ENCODE data around the gene SMU1.

SMU1 gene

DNA sequence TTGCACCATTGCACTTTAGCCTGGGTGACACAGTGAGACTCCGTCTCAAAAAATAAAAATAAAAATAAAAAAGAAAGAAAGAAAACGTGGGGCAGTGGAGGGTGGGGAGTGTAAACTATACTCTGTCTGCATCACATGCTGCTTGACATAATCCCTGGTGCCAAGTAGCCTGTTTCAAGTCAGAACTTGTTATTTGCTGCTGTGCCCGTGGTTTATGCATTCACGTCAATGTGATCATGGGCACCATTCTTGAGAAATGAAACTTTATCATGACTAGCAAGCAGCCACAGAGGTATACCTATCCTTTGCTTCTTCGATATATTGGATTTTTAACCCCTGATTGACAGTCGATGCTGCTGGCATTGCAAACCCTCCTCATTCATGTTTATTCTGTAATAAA lies 4.1 kb upstream of the SMU1 start:
- no peak overlapping the region for H3K27ac ChIP-seq (ENCODE audit: low read length)
- peaks cover 1% of the 10 kb centered on the region for H3K4me1 ChIP-seq (ENCODE audit: control insufficient read depth, low read depth, low read length)
- H3K36me3 ChIP-seq (ENCODE audit: control insufficient read depth, low read depth, low read length), result no peaks in the 10 kb centered on the region
- H3K9me3 ChIP-seq (ENCODE audit: control insufficient read depth, low read depth, low read length), result no peaks in the 10 kb centered on the region
- peak overlapping the region; percentile 34 for H3K4me3 ChIP-seq (ENCODE audit: low read length)
- H3K27me3 ChIP-seq (ENCODE audit: control insufficient read depth, insufficient read depth, low read length), result no peaks in the 10 kb centered on the region
- peak overlapping the region; percentile 43 for H3K9ac ChIP-seq (ENCODE audit: low read length)

DNA sequence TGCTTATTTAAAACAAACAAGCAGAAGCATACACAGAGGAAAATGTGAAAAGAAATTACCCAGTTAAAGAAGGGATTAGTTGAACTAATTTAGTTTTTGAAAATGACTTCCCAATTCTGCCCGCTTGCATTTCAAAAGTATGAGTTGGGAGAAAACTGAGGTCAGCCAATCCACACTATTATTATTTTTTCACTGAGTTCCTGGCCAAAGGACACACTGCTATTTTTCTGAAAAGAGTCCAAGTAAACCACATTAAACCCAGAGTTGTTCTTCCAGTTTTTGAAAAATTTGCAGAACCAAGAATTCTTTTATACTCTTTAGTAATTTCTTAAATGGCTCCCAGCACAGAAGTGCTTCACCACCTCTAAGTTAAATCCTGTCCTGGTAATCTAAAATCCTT lies 7.5 kb downstream of the SMU1 start:
- Histone ChIP-seq H3K4me1 (ENCODE audit: control insufficient read depth, low read depth, low read length) (no peaks in the 10 kb centered on the region), H3K36me3 (ENCODE audit: control insufficient read depth, low read depth, low read length) (peaks cover 60% of the 10 kb centered on the region), H3K27me3 (ENCODE audit: control insufficient read depth, insufficient read depth, low read length) (no peaks in the 10 kb centered on the region), H3K4me3 (ENCODE audit: low read length) (no peak overlapping the region), H3K9ac (ENCODE audit: low read length) (no peak overlapping the region), H3K27ac (ENCODE audit: low read length) (no peak overlapping the region), H3K9me3 (ENCODE audit: control insufficient read depth, low read depth, low read length) (no peaks in the 10 kb centered on the region)

DNA sequence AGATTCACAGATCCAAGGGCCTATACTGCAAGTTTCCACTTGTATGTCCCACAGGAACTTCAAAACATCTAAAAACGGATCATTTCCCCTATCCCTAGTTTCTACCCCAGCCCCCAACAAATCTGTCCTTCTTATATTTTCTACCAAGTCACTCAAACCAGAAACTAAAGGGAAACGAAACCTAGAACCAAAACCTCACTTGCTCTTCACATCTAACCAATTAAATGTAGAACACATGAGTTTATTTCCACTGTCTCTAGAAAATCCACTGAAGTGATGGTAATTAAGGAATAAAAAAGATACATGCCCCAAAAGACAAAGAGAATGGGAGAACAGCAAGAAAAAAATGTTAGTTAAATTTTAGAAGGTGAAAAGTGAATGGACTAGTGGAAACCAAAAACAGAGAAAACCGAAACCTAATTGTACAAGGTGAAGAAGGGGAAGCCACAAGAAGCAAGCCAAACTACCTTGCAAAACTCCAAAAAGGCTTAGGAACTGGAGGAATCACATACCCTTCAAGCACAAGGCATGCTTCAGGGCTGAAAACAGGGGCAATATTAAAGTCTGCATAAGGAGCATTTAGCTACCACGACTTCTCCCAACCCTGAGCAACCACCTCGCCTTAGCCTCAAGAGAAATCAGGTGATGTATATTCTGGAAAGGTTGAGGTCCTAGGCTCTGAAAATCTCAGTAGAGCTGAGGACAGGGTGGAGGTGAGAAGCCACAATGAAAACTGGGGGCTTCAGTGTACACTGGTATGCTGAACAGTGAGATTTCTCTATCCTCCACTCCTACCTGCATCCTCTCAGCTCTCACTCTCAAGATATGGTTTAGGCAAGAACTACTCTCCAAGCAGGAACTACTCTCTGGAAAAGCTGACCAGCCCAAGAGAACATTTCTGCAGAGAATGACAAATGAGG lies 11.1 kb downstream of the SMU1 start:
- Histone ChIP-seq H3K4me1 (ENCODE audit: control insufficient read depth, low read depth, low read length) (no peaks in the 10 kb centered on the region), H3K27ac (ENCODE audit: low read length) (no peak overlapping the region), H3K9ac (ENCODE audit: low read length) (no peak overlapping the region), H3K27me3 (ENCODE audit: control insufficient read depth, insufficient read depth, low read length) (no peaks in the 10 kb centered on the region), H3K4me3 (ENCODE audit: low read length) (no peak overlapping the region), H3K36me3 (ENCODE audit: control insufficient read depth, low read depth, low read length) (peaks cover 57% of the 10 kb centered on the region), H3K9me3 (ENCODE audit: control insufficient read depth, low read depth, low read length) (no peaks in the 10 kb centered on the region)

DNA sequence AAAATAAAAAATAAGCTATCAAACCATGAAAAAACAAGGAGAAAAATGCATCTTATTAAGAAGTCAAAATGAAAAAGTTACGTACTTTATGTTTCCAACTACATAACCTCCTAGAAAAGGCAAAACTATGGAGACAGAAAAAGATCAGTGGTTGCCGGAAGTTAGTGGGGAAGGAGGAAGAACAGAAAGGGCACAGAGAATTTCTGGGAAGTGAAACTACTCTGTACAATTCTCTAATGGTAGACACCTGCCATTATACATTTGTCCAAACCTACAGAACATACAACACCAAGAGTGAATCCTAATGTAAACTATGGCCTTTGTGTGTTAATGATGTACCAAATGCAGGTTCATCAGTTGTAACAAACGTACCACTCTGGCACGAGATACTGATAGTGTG lies 25.3 kb downstream of the SMU1 start:
- no peak overlapping the region for H3K4me3 ChIP-seq (ENCODE audit: low read length)
- peaks cover 72% of the 10 kb centered on the region for H3K36me3 ChIP-seq (ENCODE audit: control insufficient read depth, low read depth, low read length)
- H3K4me1 ChIP-seq (ENCODE audit: control insufficient read depth, low read depth, low read length), result no peaks in the 10 kb centered on the region
- H3K9ac ChIP-seq (ENCODE audit: low read length), result no peak overlapping the region
- no peaks in the 10 kb centered on the region for H3K9me3 ChIP-seq (ENCODE audit: control insufficient read depth, low read depth, low read length)
- no peaks in the 10 kb centered on the region for H3K27me3 ChIP-seq (ENCODE audit: control insufficient read depth, insufficient read depth, low read length)
- no peak overlapping the region for H3K27ac ChIP-seq (ENCODE audit: low read length)

DNA sequence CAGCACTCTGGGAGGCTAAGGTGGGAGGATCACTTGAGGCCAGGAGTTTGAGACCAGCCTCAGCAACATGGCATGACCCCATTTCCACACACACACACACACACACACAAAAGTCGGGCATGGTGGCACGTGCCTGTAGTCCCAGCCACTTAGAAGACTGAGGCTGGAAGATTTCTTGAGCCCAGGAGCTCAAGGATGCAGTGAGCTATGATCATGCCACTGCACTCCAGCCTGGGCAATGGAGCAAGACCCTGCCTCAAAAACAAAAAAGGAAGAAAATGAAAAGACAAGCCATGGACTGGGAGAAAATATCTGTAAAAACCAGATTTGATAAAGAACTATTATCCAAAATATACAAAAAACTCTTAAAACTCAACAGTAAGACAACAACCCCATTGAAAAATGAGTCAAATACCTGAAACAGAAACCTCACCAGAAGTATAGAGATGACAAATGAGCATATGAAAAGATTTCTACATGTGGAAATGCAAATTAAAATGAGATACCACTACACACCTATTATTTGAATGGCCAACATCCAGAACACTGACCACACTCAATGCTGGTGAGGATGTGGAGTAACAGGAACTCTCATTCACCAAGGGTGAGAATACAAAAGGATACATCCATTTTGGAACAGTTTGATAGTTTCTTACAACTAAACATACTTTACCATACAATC lies 26.7 kb downstream of the SMU1 start:
- Histone ChIP-seq H3K36me3 (ENCODE audit: control insufficient read depth, low read depth, low read length) (peaks cover 65% of the 10 kb centered on the region), H3K9ac (ENCODE audit: low read length) (no peak overlapping the region), H3K4me1 (ENCODE audit: control insufficient read depth, low read depth, low read length) (peaks cover 2% of the 10 kb centered on the region), H3K4me3 (ENCODE audit: low read length) (no peak overlapping the region), H3K27me3 (ENCODE audit: control insufficient read depth, insufficient read depth, low read length) (no peaks in the 10 kb centered on the region), H3K9me3 (ENCODE audit: control insufficient read depth, low read depth, low read length) (no peaks in the 10 kb centered on the region), H3K27ac (ENCODE audit: low read length) (no peak overlapping the region)

DNA sequence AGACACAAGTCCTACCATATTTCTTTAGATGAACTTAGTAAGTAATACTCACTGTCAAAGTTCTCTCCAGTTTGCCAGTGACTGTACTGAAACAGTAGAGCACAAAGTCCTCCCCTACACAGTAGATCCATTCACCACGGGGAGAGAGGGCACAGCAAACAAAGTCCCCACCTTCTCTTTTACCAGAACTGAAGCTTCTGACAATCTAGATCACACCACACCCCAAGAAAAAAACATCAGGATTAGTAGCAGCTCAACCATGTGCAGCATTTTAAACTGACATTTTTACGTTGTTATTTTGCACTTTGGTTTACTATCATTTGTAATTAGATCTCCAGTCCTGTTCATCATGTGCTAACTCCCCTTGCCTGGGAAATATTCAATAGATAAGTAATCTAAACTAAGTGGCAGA lies 28.4 kb downstream of the SMU1 start:
- Histone ChIP-seq H3K9ac (ENCODE audit: low read length) (no peak overlapping the region), H3K27ac (ENCODE audit: low read length) (no peak overlapping the region), H3K4me1 (ENCODE audit: control insufficient read depth, low read depth, low read length) (peaks cover 11% of the 10 kb centered on the region), H3K36me3 (ENCODE audit: control insufficient read depth, low read depth, low read length) (peaks cover 50% of the 10 kb centered on the region), H3K4me3 (ENCODE audit: low read length) (no peak overlapping the region), H3K27me3 (ENCODE audit: control insufficient read depth, insufficient read depth, low read length) (no peaks in the 10 kb centered on the region), H3K9me3 (ENCODE audit: control insufficient read depth, low read depth, low read length) (no peaks in the 10 kb centered on the region)

DNA sequence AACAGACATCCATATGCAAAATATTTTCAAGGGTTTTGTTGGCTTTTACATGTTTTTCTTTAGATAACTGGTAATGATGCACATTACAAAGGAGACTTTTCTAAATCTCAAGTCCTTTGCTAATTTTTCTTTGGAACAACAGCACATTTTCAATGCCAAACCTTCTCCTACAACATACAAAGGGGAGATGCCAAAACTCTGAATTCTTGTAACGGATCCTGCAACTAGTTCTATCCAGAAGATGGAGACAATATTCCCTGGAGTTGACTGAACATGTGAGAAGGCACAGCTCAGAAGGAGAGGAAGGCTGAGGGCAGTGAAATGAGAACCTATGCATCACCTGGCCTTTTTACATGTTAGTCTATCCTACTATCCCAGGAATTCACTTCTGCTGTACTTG lies 30.4 kb downstream of the SMU1 start:
- H3K9ac ChIP-seq (ENCODE audit: low read length), result no peak overlapping the region
- H3K27me3 ChIP-seq (ENCODE audit: control insufficient read depth, insufficient read depth, low read length), result no peaks in the 10 kb centered on the region
- peaks cover 36% of the 10 kb centered on the region for H3K36me3 ChIP-seq (ENCODE audit: control insufficient read depth, low read depth, low read length)
- H3K4me1 ChIP-seq (ENCODE audit: control insufficient read depth, low read depth, low read length), result peaks cover 14% of the 10 kb centered on the region
- H3K4me3 ChIP-seq (ENCODE audit: low read length), result no peak overlapping the region
- H3K9me3 ChIP-seq (ENCODE audit: control insufficient read depth, low read depth, low read length), result no peaks in the 10 kb centered on the region
- H3K27ac ChIP-seq (ENCODE audit: low read length), result no peak overlapping the region

DNA sequence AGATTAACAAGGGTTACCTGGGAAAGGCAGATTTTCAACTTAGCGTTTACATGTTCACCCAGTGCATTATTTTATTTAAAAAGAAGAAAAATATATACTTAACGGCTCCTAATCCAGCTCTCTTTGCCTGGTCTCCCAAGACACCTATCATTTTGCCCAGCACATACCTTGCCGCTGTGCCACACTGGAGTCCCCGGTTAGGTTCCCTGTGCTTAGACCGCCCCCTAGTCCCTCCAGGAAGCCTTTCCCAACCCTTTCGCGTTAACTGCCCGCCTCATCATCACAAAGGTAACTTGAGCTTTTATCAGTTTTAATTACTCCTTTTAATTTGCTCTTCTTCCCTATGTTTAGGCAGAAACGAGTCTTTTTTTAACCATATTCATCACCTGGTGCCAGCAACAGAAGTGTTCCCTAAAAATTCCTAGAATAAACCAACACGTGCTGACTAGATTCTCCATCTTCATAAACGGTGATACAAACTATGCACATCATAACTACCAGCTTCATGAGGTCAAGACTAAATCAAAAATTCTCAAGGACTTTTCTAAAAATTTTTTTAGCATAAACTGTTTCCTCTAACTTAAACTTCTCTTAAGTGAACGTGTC lies 31.7 kb downstream of the SMU1 start:
- H3K4me3 ChIP-seq (ENCODE audit: low read length), result peak overlapping the region; percentile 71
- H3K9ac ChIP-seq (ENCODE audit: low read length), result peak overlapping the region; percentile 47
- peak overlapping the region; percentile 59 for H3K27ac ChIP-seq (ENCODE audit: low read length)
- peaks cover 33% of the 10 kb centered on the region for H3K36me3 ChIP-seq (ENCODE audit: control insufficient read depth, low read depth, low read length)
- H3K4me1 ChIP-seq (ENCODE audit: control insufficient read depth, low read depth, low read length), result peaks cover 14% of the 10 kb centered on the region
- no peaks in the 10 kb centered on the region for H3K27me3 ChIP-seq (ENCODE audit: control insufficient read depth, insufficient read depth, low read length)
- no peaks in the 10 kb centered on the region for H3K9me3 ChIP-seq (ENCODE audit: control insufficient read depth, low read depth, low read length)

DNA sequence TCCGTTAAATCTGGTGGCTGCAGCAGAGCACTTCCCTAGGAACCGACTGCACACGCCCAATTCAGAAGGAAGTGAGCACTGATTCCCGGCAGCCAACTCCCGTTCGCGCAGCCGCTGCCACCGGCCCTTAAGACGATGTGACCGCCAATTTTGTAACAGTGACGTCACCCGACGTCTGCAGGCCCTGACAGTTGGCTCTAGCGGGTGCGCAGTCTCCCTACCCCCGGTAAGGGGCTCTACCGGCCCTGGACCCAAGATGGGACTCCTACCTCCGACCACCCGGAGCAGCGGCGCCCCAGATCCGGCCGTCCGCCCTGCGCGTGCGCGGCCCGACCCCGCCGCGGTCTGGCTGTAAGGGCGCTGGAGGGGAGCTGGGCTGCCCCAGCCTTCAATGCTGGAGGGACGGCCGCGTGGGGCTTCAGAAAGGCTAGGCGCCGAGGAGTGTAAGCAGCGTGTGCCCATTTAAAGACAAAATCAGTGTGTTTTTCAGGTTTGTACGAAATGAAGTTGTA lies 32.3 kb downstream of the SMU1 start:
- peaks cover 14% of the 10 kb centered on the region for H3K4me1 ChIP-seq (ENCODE audit: control insufficient read depth, low read depth, low read length)
- H3K4me3 ChIP-seq (ENCODE audit: low read length), result peak overlapping the region; percentile 71
- peak overlapping the region; percentile 47 for H3K9ac ChIP-seq (ENCODE audit: low read length)
- peak overlapping the region; percentile 59 for H3K27ac ChIP-seq (ENCODE audit: low read length)
- peaks cover 30% of the 10 kb centered on the region for H3K36me3 ChIP-seq (ENCODE audit: control insufficient read depth, low read depth, low read length)
- no peaks in the 10 kb centered on the region for H3K27me3 ChIP-seq (ENCODE audit: control insufficient read depth, insufficient read depth, low read length)
- H3K9me3 ChIP-seq (ENCODE audit: control insufficient read depth, low read depth, low read length), result no peaks in the 10 kb centered on the region

DNA sequence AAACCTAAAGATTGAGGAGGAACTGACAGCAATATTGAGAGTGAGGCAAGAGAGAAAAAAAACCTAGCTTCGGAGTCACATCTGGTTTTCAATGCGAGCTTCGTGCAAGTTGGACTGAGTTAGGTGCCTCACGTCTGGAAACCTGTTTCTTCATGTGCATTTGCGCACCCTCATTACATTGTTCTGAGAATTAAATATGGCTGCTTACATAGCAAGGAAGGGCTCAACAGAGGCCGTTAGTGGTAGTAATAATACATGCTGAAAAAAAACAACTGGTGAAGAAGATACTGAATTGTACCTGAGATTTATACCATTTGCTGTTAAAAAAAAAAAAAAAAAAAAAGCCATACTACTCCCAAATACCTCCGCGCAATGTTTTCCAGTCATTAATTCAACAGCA lies 32.8 kb downstream of the SMU1 start:
- Histone ChIP-seq H3K27ac (ENCODE audit: low read length) (no peak overlapping the region), H3K9me3 (ENCODE audit: control insufficient read depth, low read depth, low read length) (no peaks in the 10 kb centered on the region), H3K27me3 (ENCODE audit: control insufficient read depth, insufficient read depth, low read length) (no peaks in the 10 kb centered on the region), H3K4me1 (ENCODE audit: control insufficient read depth, low read depth, low read length) (peaks cover 14% of the 10 kb centered on the region), H3K9ac (ENCODE audit: low read length) (peak overlapping the region; percentile 47), H3K36me3 (ENCODE audit: control insufficient read depth, low read depth, low read length) (peaks cover 34% of the 10 kb centered on the region), H3K4me3 (ENCODE audit: low read length) (peak overlapping the region; percentile 71)

DNA sequence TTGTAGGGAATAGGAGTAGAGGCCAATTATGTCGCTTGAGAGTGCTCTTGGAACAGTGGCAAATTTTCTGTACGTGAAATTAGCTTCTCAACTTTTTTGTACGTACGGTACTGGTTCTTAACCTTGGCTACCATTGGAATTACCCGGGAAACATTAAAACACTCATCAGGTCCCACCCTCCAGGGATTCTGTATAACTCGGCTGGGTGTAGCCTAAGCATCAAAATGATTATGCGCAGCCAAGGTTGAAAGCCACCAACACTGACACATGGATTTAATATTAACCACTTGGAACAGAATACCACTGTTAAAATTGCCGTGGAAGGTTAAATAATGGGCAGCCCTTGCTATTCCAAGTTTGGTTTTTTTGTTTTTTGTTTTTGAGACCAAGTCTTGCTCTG lies 34.0 kb downstream of the SMU1 start:
- H3K4me1 ChIP-seq (ENCODE audit: control insufficient read depth, low read depth, low read length), result peaks cover 14% of the 10 kb centered on the region
- no peak overlapping the region for H3K27ac ChIP-seq (ENCODE audit: low read length)
- no peak overlapping the region for H3K9ac ChIP-seq (ENCODE audit: low read length)
- H3K27me3 ChIP-seq (ENCODE audit: control insufficient read depth, insufficient read depth, low read length), result no peaks in the 10 kb centered on the region
- H3K9me3 ChIP-seq (ENCODE audit: control insufficient read depth, low read depth, low read length), result no peaks in the 10 kb centered on the region
- peaks cover 38% of the 10 kb centered on the region for H3K36me3 ChIP-seq (ENCODE audit: control insufficient read depth, low read depth, low read length)
- H3K4me3 ChIP-seq (ENCODE audit: low read length), result no peak overlapping the region

Data from iPS-18a (cell line).